Right renal cortex interstitium (tissue), 3 donors: ENCODE data around the gene GJB1. TPM values are rescaled to one million over a fixed set of nuclear protein-coding genes. Genes with fewer than 3 reads are reported as not detected.
"Not testable (repeated sequence)": the region's sequence is repeated elsewhere in the genome, so short reads cannot be mapped to it uniquely, and the experiment has no call there.

Source experiments
- DNase-seq, 3 donors: peaks; one replicate each; pipeline ENCODE4 v3.0.0-alpha.2; 2013; ENCODE audit warnings: low read depth in 3 of 3, low spot score in 2 of 3
- polyA plus RNA-seq, 3 donors: library from polyadenylated mRNA; unstranded; fragments of 120-200 nt; gene quantifications; one replicate each; pipeline ENCODE4 v1.2.1, GENCODE V29; 2013; ENCODE audit not compliant: insufficient read length in 3 of 3

GJB1 gene
- polyA plus RNA-seq = 10 to 100 TPM; 43.3 to 54.0 (median 47.1) TPM

DNA sequence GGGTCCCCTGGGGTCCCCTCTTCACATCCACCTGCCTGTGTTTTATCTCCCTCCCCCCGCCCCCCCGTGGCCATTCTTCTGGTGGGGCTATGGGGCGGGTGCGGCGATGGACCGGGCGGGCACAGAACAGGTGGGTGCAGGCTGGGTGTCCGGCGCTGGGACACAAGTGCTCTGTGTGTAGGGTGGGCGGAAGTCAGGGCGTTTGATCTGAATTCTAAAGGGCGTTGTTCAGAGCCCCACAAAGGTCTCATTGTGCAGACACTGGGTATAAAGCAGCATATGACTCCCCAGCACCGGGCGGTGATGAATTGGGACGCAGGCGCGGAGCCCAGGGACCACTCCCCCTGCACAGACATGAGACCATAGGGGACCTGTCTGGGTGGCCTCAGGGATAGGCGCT lies at the start of gene GJB1:
GJB1 (plus strand) TSS at position 296 of the 400 bp plus-strand sequence. CDS start 484 bp downstream, outside the sequence.
- DNase-seq = no peak

DNA sequence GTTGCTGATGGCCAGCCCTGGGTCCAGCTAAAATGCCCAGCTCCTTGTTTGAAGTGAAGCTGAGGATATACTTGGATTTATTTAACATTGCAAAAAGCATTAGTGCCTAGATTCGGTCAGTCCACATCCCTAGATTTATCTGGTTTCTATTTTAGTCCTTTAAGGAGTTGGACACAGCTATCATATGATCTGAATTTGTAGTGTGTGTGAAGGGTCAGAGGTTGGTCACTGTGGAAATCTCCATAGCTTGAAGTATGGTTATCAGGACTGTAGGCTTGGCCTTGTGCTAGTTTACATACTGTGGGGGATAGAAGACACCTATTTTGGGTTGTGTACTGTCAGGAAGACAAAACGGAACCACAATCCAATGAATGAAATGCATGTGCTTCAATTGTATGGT lies 49.6 kb upstream of the GJB1 start:
- no peak for DNase-seq

DNA sequence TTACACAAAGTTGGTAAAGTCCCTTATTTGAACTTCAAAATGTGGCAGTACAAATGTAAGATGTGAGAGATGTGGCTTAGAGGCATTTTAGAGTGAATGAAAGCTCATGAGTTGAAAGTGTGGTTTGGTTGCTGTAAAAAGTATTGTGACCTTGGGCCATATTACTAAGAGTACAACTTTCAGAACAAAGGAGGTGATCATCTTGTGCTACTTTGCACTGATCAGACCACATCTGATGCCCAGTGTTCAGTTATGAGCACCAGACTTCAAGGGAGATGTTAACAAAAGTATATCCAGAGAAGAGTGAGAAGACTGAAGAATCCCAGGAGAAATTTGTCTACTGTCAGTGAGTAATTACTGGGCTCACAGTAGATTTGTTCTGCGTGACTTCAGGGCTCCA lies 48.2 kb upstream of the GJB1 start:
- DNase-seq = no peak

DNA sequence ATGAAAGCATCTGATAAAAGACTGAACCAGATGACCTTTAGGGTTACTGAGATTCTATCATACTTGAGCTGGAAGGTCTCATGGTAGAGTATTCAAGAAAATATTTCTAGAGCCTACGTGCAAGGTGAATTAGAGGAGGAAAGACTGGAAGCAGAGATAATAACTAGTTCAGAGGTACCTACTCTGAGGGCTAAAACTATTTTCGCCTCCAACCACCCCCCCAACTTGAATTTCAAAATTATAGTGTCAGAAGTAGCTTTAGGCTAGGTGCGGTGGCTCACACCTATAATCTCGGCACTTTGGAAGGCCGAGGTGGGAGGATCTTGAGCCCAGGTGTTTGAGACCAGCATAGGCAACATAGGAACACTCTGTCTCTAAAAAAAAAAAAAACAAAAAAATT lies 47.5 kb upstream of the GJB1 start:
- DNase-seq = no peak

DNA sequence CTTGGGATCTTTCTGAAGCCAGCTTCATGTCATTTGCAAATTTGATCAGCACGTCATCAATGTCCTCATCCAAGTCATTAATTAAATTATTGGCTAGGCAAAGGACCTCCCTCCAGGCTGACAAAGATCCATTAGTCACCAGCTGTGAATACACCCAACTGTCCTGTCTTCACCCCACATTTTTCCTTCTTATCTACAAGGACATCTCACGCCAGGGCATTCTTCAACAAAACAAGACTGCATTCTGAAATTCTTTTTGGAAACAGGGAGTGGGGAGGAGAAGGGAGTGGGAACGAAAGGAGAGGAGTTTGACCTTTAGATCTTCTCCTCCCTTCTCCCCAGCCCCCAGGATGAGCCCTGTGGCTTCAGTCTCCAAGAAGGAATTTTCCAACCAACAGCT lies 45.7 kb upstream of the GJB1 start:
- DNase-seq = no peak

DNA sequence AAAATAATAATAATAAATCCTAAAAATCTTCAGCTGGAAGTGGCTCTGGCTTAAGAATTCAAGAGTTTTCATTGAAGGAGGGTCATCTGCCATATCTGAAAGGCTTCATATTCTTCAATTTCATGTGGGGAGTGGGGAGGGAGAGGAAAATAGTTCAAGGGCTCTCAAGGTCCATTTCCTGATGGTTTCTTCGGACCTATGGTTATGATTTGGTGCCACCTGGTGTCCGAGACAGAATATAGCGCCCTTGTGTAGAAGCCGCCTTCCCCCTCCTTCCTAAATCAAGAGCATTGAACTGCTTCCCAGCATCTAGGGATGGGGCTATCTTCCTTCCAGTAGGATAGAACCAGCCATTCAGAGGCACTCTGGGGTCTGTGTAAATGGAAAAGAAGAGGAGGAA lies 44.1 kb upstream of the GJB1 start:
- DNase-seq = no peak

DNA sequence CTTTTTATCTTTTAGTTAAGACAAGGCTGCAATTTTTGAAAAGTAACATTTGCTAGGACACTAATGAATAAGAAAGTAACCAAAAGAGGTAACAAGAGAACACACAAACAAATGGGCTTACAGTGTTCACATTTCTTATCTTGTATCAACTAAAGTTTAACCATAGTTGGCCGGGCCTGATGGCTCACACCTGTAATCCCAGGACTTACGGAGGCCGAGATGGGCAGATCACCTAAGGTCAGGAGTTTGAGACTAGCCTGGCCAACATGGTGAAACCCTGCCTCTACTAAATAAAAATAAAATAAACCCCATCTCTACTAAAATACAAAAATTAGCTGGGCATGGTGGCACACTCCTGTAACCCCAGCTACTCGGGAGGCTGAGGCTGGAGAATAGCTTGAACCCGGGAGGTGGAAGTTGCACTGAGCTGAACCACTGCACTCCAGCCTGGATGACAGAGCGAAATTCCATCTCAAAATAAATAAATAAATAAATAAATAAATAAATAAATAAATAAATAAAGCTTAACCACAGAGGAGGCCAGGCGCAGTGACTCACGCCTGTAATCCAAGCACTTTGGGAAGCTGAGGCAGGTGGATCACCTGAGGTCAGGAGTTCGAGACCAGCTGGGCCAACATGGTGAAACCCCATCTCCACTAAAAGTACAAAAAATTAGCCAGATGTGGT lies 42.3 kb upstream of the GJB1 start:
- DNase-seq = not testable (repeated sequence)

DNA sequence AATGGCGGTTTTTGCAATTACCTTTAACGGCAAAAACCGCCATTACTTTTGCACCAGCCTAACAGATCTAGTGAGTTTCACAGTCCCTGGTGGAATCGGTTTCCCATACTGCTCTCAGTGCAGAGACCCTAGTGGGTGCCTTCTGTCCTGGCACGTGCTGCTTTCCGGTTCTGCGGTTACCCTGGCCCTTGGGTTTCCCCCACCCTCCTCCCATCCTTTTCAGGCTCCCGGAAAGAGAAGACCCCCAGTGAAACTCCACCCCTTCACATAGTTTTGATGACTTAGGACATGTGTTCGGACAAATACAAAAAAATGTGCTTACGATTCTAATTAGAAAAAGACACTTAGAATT lies 41.5 kb upstream of the GJB1 start:
- DNase-seq = no peak

DNA sequence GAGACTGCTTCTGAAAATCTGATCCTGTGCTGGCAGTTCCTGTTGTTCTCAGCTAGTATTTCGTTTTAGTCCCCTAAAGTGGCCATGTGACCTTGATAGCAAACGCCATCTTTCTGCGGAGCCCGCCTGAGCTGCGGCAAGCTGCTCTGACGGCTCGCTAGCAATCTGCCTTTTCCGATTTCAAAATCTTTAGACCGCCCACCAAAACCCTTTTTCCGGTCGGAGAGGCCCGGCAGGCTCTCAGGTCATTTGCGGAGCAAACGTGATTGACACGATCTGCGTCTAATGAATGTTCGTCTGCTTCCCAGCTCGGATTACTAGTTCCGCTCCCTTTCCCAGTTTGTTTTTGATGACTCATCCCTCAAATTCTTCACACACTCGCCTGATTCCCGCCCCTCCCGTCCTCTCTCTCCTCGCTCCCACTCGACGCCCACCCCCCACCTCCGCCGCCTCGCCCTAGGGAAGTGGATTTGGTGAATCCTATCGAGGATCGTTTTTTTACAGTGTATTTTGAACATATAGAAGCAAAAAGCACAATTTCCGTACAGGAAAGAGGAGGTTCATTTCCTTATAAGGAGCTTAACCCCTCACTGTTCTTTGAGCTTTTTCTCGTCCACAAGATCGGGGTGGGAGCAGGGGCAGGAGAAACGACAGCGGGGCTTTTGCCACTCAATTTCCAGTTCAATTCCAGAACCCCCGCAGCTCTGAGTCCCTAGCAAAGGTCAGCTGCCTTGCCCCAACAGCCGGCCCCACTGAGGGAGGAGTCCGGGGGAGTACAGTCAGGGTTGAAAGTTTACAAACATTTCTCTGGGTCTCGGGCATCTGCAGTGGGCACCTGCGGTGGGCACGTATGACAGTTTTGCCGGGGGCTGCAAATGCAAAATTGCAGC lies 40.9 kb upstream of the GJB1 start:
- DNase-seq = peak; percentile 74 to 88 (median 79)

DNA sequence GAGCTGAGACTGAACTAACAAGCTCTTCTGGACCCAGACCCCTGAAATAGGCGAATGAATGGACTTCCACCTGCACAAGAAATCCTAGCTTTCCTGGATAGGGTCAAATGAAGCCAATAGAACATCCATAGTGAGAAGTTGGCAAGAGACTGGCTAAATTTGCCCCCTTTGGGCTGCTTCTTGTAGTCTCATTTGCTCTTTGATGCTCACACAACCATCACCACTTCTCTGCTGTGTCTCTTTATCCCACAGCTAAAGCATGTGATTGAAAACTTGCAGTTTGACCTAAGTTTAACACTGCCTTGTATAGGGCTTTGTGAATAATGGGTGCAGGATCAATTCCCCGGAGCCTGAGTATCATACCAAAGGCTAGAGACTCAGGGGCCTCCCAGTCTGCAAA lies 40.2 kb upstream of the GJB1 start:
- no peak for DNase-seq

DNA sequence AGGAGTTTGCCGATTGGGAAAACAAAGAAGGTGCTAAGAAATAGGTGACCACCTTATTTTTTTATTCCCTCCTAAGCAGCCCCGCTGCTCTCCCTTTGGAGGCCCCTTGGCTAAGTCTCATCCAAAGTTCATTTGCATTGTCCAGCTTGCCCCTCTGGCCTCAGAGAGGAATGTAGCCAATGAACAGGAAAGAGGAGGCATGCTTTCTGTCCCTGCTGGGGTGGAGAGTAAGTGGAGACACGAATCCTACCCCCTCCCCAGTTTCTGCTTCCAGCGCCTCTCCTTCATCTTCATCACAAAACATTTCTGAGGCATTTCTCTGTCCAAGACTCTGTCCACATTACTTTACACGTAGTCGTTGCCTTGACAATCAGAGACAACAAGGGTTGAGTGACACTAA lies 39.7 kb upstream of the GJB1 start:
- DNase-seq = no peak

DNA sequence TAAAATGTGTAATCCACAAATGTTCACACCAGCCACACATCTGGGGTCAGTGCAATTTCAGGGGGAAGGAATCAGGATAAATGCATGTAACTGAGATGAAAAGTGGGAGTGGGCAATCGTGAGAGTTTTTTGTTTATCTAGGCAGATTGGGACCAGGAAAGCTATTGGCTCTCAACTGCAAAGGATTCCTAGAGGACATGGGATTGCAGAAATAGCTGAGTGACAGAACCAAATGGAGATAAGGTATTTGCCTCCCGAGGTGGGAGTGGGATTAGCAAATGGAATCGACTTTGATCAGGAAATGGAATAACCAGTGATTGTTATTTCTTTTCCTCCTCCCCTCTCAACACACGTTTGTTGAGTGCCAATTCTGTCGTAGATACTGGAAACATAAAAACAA lies 38.9 kb upstream of the GJB1 start:
- DNase-seq = no peak

DNA sequence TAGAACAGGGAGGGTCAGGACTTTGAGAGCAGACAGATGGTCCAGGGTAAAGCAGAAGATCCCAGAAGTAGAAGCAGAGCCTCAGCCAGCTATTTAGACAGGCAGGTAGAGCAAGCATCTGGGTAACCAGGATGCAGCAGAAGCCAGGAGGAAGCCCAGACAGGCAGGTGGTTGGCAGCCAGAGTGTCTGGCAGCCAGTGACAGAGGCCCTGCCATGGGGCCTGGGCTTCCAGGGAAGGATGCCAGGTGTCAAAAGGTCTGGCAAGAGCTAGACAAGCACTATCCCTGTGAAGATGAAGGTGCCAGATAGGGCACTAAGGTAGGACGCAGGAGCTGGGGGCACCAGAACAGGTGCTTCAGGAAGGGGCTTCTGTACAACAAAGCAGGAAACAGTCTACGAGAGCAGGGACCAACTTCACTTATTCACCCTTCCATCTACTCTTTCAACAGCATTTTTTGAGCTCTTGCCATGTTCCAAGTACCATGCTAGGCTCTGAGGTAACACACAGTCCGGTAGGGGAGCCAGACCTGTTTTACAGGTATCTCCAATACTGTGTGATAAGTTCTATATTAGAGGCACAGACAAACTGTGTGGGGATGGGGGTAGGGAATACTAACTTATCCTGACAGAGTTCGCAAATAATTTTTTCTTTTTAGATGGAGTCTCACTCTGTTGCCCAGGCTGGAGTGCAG lies 38.1 kb upstream of the GJB1 start:
- no peak for DNase-seq

DNA sequence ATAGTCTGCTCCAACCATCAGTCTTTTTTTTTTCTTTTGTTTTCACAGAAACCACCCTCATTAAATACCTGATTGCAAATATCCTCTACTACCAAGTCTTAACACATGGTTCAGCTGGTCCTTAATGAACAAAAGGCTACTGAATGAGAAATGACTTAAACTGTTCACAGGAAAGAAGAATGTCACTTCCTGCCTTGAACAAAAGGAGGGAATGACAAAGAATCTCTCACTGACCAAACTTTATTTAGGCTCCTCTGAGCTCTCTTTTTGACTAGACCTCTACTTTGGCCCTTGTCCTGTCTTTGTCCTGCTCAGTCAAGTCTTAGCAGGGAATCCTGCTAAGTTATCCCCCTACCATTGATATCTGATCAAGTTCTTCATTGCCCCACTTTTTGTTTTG lies 31.8 kb upstream of the GJB1 start:
- DNase-seq = no peak

DNA sequence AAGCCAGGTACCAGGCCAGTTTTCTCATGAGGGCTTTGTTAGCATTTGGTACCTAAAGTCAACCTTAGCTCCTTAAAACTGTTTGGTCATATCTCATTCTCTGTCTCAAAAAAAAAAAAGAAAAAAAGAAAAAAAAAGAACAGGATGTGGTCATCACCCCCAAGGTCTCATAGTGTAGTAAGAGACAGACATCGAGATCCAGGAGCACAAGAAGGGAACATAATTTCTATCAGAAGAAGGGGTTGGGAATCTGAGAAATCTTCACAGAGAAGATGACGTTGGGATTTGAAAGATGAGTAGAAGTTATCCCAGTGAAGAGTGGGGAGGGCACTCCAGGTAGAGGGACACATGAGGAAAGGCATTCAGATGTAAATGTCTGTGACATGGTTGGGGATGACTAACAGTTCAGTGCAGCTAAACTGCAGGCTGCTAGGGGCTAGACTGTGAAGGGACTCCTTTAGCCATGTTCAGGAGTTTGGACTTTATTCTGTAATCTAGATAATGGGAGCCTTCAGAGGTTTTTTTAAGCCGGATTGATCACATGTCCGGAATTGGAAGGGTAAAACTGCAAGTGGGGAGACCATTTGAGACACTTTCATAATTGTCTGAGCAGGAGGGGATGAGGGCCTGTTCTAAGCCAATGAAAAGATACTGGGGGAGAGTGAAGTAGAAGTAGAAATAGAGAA lies 26.9 kb upstream of the GJB1 start:
- DNase-seq = no peak

DNA sequence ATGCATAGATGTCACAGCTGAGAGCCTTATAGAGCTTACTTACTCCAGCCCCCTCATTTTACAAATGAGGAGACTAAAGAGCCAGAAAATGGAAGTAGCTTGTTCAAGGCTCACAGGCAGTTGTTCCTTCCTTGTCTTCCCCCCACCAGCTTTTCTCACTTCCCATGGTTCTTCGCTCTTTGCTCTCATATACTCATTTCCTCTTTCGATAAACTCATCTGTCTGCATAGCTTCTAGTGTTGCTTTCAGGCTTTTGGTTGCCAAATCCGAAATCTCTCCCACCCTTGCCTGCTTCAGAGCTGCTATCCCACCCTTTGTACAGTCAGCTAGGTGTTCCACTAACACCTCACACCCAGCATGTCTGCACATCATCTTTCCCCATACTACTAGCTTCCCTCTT lies 25.0 kb upstream of the GJB1 start:
- no peak for DNase-seq

DNA sequence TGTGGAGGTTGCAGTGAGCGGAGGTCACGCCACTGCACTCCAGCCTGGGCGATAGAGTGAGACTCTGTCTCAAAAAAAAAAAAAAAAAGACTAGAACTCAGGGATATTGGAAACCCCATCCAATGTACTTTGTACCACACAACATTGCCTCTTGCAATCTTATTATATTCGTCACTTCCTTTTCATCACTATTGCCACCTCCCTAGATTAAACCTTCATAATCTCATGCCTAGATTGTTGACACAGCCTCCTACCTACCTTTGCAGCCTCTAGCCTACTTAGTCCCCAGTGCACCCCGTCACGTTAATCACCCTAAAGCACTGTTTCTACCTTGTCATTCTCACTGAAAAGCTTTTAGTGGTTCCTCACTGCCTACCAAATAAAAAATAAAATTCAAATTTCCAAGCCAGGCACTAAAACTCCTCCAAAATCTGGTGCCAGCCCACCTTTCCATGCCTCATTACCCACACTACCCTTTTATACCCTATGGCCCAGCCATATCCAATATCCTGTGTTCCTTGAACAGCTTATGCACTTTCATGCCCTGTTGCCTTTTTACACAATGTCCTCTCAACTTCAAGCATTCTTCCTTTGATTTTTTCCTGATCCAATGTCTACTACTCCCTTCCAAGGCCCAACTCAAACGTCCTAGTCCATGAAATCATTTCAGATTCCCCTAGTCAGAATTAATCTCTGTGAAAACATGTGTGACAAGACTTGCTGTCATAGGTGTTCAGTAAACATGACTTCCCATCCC lies 23.6 kb upstream of the GJB1 start:
- no peak for DNase-seq

DNA sequence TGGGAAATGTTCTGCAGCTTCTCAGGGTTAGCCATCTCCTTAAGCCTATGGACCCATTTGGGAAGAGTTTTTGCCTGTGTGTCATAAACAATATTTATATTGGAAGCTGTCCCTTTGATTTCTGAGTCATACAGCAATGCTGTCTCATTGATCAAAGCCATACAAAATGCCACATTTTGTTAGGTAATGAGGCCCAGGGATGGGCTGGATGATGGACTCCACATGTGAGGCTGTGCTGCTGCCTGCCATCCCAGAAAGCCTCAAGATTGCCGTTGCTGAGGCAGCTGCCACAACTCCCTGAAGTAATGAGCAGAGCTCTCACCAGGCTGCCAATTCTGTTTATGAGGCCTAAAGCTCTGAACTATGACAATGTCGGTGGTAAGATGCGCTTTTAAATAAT lies 12.2 kb upstream of the GJB1 start:
- DNase-seq = no peak

DNA sequence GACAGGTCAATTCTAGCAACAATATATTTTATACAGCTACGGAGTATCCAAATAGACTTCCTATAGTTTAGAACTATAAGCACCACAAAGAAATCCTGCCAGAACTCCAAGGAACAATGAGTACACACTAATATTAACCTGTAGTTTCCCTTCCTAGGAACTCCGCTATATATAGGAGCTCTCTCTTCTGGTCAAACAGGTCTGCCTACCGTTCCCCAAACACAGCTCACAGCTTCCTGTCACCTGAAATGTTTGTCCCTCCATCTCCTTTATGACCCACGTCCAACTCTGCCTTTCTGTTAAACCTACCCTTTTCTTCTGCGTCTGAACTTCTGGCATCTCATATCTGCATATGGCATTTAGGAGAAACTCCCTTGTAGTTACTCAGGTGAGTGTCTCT lies 10.5 kb upstream of the GJB1 start:
- no peak for DNase-seq

DNA sequence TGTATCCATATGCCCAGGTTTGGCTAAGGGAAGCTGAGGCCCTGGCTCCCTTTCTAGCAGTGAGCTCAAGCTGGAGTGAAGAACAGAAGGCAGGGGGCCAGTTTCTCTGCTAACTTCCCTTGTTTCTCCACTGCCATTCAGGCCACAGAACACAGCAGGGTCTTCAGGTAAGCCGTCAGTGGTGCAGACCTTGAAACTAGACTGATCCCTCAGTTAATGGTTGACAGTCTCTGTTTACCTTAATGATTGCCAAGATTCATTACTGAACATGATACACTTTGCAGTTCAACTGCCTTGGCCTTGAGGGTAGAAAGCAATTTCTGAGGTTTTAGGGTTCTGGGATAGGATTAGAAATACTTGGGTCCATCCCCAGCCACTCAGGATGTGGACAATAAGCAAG lies 8.9 kb upstream of the GJB1 start:
- DNase-seq = no peak
